ENCODE results near the gene THSD4.
"Not testable (repeated sequence)": the region's sequence is repeated elsewhere in the genome, so short reads cannot be mapped to it uniquely, and the experiment has no call there.

THSD4 gene

DNA sequence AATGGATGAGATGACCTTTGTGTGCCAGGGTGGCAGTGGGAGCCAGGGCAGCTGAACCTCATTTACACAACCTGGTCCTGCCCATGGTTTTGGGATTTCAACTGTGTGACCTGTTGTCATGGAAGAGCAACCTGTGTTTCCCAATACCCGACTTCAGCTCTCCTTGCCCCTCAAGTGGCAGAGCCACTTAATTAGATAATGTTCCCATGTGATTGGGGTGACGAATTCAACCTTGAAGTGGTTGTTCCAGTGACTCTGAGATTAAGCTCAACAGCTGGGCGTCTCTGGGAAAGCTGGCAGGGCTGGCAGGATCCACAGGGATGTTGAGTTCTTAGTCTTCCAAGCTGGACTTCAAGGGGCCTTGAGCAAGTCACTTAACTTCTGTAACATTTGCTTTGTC, 71.0 kb downstream of the THSD4 start:
- DNase-seq (ENCODE audit: low read depth in 1 of 2, low spot score in 1 of 2): no peak

DNA sequence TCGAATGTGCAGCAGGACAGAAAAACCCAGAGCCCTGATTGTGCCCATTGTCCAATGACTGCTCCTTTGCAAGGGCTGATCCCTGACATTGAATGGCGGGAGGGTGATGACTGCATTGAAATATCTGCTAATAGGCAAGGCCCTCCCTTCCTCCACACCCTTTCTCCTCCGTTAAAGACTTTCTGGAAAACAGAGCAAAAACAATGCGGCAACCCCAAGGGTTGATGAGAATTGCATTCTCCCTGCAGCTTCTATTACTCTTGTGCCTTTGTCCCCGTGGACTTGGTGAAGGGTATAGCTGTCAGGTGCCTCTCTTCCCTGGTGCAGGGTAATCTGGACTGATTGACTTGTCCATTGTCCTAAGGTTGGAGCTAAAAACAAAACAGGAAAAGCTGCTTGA, 71.8 kb downstream of the THSD4 start:
- DNase-seq (ENCODE audit: low read depth in 1 of 2, low spot score in 1 of 2): no peak

DNA sequence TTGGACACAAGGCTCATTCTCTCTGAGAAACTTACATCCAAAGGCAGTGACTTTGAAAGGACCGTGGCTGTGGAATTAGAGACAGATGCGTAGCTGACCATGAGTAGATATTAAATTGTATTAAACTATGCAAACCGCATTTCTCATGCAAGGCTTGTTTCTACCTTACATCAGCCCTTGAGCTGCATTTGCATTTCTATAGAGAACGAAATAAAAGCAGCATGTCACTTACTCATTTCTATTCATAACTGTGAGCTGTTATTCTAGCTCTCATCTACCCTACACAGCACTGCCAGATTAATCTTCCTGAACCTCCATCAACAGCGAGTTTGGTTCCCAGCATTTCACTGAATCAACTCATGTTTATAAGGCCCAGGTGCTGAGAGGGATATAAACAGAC, 72.3 kb downstream of the THSD4 start:
- no peak for DNase-seq (ENCODE audit: low read depth in 1 of 2, low spot score in 1 of 2)

DNA sequence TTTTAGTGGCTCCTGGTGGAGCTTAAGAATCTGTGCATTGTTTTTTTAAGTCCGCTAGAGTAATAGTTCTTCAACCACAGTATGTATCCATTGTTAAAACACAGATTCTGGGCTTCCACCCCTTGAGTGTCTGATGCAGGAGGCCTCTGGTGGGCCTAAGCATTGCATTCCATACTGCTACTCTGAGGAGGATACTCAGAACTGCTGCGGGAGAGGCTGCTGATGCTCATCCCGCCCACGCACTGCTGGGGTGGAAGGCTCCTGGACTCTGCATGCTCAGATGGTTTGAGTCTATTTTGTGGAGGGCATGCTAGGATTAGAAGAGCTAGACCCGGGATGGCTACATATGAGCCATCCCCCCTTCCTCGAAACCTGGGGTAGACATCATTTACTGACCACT, 74.4 kb downstream of the THSD4 start:
- DNase-seq (ENCODE audit: low read depth in 1 of 2, low spot score in 1 of 2): no peak

DNA sequence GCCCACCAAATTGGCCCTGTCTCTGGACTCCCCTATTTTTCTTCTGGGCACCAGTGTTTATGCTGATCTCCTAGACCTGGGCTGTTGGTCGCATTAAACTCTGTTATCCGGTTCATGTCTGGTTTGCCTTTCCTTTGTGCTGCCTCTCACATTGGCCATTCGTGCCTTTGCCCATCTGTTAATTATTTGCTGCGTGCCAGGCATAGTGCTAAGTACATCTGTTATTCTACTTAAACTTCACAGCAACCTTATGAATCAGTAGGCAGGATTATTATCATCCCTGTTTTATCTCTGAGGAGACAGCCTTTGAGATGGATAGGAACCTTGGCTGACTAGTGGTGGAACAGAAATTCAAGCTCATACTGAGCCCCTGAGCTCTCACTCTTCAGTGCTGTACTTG, 76.0 kb downstream of the THSD4 start:
- no peak for DNase-seq (ENCODE audit: low read depth in 1 of 2, low spot score in 1 of 2)

DNA sequence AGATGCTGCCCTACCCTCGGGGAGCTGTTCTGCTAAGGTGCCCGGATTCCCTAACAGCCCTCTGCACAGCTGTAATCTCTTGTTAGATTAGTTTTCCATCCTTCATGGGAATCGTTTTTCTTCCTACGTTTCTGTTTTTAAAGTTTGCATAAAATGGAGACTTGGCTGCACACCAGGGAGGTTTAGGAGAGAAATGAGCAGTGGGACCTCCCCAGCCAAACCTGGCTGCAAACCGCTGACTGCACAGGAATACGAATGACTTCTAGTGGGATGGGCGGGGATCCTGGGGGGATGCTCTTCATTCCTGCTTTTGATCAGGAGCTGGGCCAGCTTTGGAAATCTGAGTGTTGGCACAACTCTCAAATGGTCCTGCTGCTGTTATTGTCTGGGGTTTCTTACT, 77.5 kb downstream of the THSD4 start:
- DNase-seq (ENCODE audit: low read depth in 1 of 2, low spot score in 1 of 2): no peak

DNA sequence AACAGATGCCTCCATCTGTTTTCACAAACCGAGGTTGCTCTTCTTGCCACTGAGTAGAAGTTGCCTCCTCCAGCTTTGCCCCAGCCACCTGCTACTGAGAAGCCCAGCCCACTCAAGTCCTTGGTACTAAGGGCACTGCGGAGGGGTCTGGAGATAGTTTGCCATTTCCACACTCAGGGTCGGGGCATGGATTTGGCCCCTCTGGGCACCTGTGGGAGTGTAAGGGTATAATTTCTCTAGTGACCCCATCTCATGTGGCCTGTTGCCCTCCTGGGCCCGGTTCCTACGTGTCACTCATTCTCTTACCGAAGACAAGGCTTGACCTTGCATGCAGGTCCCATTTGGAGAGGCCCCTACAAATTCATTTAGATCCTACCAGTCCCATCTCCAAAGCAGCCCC, 79.0 kb downstream of the THSD4 start:
- DNase-seq (ENCODE audit: low read depth in 1 of 2, low spot score in 1 of 2): no peak

DNA sequence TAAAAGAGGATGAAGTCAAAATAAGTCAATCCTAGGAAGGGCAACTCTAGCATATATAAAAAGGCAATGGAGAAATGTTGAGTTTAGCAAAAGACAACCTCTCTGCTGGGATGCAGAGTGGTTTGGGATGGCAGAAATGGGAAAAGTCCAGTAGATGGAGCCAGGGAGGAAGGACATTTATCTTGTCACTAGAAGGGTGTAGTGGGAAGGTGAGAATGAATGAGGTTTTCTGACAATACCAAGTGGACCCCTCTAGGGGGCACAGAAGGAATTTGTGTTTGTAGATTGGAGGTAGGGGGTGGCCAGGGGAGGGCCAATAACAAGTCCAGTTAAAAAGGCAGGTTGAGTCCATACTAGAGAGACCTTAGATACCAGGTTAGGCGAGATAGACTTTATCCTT, 80.0 kb downstream of the THSD4 start:
- DNase-seq (ENCODE audit: low read depth in 1 of 2, low spot score in 1 of 2): no peak

DNA sequence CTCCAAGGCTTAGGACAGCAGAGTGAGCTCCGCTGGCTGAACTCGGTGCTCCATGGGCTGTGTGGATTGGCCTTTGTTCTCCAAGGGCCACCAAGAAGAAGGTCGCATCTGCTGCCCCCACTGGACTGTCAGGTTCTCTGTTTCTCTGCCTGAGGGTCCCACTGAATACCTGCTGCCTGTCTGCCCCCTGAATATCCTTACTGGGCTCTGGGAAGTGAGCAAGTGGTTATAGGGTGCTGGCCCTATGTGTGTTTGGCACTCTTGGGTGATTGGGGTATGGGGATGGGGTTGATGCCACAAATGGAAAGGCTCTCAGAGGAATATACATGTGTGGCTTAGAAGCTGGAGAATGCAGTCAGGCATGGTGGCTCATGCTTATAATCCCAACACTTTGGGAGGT, 82.3 kb downstream of the THSD4 start:
- no peak for DNase-seq (ENCODE audit: low read depth in 1 of 2, low spot score in 1 of 2)

DNA sequence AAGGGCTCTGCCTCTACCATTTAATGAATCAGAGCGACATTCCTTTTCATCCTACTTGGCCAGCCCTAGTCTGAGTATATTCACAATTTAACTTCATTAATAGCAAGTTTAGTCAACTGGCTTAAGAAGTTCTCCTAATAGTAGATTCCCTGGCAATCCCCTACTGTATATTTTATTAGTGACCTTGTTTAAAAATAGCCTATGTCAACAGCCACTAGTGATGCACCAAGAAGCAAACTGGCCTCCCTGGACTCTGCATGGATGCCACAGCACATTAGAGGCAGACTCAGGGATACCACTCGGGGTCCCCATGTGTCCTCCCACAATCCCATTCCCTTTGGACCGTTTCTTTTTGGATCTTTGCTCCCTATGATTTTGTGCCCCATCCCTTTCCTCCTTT, 83.6 kb downstream of the THSD4 start:
- no peak for DNase-seq (ENCODE audit: low read depth in 1 of 2, low spot score in 1 of 2)

DNA sequence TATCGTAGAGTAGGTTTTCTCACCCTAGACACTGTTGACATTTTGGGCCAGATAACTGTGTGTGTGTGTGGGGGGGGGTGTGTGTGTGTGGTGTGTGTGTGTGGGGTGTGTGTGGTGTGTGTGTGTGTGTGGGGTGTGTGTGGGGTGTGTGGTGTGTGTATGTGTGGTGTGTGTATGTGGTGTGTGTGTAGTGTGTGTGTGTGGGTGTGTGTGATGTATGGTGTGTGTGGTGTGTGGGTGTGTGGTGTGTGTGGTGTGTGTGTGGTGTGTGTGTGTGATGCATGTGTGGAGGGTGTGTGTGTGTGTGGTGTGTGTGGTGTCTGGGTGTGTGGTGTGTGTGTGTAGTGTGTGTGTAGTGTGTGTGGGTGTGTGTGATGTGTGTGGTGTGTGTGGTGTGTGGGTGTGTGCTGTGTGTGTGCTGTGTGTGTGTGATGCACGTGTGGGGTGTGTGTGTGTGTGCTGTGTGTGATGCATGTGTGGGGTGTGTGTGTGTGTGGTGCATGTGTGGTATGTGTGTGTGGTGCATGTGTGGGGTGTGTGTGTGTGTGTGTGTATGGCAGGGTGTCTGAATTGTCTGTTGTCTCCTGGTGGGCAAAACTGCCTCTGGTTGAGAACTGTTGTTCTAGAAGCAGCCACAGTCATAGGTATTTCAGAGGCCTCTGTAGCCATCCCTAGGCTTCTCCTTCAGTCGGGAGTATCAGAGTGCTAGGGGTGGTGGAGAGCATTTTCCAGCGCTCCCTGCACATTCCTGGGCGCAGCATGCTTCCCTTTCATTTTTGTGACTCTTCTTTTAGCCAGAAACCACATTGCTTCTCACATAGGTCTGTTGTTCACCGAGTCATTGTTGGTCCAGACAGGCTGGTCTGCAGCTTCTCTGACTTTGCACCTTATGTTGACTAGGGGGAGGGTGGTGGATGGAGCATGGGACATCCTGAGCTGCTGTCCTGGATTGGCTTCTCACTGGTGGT, 84.4 kb downstream of the THSD4 start:
- DNase-seq (ENCODE audit: low read depth in 1 of 2, low spot score in 1 of 2): no peak

DNA sequence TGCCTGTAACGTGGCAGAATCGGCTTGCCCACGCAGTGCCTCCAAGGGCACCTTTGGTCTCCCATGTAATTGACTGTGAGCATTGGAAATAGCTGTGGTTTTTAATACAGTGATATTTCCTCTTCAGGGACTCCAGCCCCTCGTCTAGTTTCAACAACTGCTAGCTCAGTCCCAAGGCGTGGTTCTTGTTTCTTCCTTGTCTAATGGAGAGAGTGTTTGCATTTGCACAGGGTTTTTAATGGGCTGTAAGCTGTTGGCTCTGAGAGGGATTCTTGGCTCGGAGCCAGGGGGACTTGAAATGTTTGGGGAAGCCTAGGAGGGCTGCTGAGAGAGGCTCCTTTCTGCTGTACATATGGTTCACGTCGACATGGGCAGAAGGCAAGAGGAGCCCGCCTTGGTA, 86.2 kb downstream of the THSD4 start:
- no peak for DNase-seq (ENCODE audit: low read depth in 1 of 2, low spot score in 1 of 2)

DNA sequence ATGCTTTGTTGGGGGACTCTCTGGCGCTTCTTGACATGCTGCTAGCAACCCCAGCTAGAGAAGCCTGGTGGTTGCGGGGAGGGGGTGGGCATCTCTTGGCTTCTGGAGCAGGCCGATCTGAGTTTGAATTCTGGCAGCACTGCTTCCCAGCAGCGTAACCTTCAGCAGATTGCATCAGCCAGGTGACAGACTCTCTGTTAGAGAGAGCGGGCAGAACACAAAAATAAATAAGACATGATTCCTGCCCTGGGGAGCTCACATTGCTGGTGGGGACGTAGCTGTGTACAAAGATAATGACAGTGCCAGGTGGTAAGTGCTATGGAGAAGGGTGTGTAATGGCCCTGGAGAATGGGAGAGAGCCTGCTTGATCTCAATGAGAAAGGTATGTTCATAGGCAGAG, 87.4 kb downstream of the THSD4 start:
- no peak for DNase-seq (ENCODE audit: low read depth in 1 of 2, low spot score in 1 of 2)

DNA sequence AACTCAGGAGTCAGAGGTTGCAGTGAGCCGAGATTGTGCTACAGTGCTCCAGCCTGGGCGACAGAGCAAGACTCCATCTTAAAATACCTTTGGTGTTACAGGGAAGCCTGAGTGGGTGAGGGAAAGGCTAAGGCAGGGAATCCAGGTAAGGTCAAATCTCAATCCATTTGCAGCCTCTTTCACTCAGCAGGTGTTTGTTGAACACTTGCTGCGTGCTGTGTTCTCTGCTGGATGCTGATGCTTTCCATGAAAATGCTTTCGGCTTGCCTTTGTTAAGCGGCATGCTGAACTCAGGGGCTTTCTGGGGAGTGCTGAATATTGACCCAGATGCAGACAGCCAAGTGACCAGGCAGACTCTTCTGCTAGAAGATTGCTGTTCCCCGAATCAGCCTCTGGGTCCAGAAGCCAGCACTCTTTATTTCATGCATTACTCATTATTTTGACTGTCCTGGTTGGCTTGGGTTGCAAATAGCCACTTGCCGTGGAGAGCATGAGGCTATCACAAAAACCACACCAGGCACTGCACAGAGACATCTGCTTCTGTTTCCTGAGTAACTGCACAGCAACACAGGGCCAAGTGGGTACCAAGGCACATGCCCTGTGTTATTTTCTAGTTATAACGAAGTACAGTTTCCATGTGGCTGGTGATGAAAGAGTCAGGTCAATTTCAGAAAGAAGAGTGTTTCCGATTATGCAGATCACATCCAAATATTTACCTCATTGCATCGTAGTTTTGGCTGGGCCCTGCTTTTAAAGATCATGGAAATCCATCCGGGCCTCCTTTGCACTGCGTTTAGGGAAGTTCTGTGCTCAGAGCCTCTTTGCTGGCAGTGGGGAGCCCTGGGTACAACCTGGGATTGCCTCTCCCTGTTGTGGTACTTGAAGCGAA, 88.6 kb downstream of the THSD4 start:
- DNase-seq (ENCODE audit: low read depth in 1 of 2, low spot score in 1 of 2): no peak

DNA sequence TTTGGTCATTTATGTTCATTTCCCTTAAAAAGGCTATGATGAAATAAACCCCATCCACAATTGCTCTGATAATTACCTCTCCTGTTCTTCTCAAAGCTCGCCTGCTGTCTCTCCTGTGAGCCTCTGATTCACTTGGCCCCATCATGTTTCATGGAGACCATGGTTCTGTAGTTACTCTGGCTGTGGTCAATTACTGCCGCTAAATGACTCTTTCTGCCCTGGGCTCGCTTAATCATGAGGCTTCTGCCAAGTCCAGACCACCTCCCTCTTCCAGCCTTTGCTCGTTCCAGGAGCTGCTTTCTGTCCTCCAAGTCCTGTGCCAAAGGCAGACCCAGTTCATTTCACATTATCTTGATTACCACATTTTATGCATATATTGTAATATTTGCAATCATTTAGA, 91.9 kb downstream of the THSD4 start:
- DNase-seq (ENCODE audit: low read depth in 1 of 2, low spot score in 1 of 2): no peak

DNA sequence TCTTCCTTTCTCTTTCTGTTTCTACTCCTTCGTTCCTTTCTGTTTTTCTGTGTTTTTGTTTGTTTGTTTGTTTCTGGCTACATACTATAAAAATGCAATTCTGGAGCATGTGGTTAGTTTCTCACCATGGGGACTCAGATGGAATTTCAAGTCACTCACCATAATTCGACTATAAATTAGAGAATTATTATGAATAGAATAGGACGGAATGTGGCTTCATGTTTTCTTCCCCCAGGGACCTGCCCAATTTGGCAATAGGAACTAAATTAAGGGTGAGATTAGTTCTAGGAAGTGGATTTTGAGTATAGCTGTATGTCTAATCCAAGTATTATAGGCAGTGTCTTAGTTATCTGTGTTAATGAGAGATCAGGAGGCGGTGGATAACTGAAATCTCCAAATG, 96.9 kb downstream of the THSD4 start:
- no peak for DNase-seq (ENCODE audit: low read depth in 1 of 2, low spot score in 1 of 2)

DNA sequence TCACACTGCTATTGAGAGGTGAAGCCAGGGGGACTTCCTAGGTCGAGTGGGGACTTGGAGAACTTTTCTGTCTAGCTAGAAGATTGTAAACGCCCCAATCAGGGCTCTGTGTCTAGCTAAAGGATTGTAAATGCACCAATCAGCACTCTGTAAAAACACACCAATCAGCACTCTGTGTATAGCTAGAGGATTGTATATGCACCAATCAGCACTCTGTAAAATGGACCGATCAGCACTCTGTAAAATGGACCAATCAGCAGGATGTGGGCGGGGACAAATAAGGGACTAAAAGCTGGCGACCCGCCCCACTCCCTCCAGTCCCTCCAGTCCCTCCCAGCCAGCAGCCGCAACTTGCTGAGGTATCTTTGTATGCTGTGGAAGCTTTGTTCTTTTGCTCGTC, 98.7 kb downstream of the THSD4 start:
- not testable (repeated sequence) for DNase-seq (ENCODE audit: low read depth in 1 of 2, low spot score in 1 of 2)

DNA sequence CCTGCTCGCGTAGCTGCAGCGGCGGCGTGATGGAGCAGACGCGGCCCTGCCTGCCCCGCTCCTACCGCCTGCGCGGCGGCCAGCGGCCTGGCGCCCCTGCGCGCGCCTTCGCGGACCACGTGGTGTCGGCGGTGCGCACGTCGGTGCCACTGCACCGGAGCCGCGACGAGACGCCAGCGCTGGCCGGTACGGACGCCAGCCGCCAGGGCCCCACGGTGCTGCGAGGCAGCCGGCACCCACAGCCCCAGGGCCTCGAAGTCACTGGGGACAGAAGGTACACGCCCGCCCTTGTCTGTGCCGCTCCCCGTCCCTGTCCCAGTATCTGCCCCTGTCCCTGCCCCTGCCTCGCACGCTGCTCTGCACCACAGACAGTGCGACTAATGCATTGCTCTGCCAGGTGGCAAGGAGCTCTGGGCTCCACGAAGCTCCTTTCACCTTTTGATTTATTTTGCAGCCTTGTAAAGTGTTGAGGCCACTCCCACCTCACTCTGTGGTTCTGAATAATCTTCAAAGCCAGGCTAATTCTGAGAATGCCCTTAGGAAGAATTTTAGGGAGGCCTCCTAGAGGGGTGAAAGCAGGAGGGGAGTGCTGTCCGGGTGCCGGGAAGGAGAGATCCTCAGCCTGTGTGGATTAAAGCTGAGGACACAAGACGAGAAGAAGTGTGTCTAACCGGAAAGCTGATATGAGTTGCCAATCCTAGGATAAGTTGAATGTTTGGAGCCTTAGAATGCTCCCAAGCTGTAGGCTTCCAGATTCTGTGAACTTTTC, 100.0 kb downstream of the THSD4 start:
- DNase-seq (ENCODE audit: low read depth in 1 of 2, low spot score in 1 of 2): no peak

DNA sequence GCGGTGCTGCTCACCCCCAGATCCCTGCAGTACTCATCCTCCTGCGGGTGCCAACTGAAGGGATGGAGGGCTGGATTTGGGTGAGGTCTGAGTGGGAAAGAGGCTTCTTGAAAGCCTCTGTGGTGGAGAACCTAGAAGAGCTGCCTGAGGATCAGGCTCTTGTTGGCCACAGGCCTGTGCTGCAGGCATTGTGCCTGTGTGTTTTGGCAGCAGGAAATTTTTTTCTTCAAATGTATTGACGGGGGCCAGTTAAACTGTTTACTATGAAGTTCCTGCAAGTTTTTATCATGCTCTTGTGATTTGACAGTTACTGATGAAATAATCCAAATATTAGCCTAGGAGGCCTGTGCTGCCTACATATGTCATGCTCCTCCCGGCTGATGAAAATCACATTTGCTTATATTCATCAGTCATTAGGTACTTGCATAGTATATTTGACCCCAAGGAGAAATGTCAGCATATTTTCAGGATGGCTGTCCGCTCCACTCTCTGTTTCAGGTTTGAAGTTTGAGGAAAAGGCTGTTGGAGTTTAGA, 103.1 kb downstream of the THSD4 start:
- DNase-seq (ENCODE audit: low read depth in 1 of 2, low spot score in 1 of 2): no peak

DNA sequence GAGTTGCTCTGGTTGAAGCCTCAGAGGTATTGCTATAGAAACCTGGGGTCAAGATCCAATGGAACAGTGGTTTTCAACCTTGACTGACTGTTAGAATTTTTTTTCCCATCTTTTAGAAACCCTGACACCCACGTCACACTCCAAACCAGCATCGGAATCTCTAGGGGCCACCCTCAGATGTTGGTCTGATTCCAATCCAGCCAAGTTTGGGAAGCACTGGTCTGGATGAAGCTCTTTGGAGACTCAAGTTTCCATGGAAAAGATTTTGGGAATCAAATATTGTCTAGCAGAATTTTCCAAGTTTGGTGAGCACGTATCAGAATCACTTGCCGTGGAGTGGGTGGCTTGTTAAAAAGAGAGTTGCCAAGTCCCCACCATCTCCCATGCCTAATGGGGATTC, 103.8 kb downstream of the THSD4 start:
- DNase-seq (ENCODE audit: low read depth in 1 of 2, low spot score in 1 of 2): no peak

DNA sequence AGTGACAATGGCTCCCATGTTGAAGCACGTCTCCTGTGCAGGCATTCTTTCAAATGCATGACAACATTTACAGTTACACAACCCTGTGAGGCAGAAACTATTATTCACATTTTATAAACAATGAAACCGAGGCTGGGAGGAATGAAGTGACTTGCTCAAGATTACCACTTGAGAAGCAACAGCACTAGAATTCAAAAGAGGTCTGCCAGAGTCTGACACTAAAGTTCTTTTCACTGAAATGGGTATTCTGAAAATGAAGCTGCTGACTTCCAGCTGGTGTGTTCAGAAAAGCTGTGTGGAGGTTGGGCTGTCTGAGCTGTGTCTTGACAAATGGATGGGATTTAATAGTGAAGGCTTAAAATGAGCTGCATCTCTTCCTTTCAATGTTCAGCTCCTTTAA, 104.4 kb downstream of the THSD4 start:
- no peak for DNase-seq (ENCODE audit: low read depth in 1 of 2, low spot score in 1 of 2)

Measured in activated T-helper 1 cell treated with anti-CD3 and anti-CD28 coated beads, Interleukin-2, amount 50 U/mL, for 16 hours (primary cell).